HUDEP-2 (cell line): ENCODE measurements around the gene PPP1R26.
A peak's percentile ranks its signal among the peaks of the same experiment; 100 is the strongest.

Experiments used
- DNase-seq, 76 experiments: peaks; one replicate each; lab custom pipeline; 2025; ENCODE audit not compliant: unreplicated experiment in 76 of 76; lab: John Stamatoyannopoulos, UW

Gene PPP1R26

GRCh38 chr9:135463140-135463539 is 16.4 kb upstream of the PPP1R26 start:
- peak in 1 of 76 experiments; percentile 19 for DNase-seq

GRCh38 chr9:135464181-135464580 is 15.4 kb upstream of the PPP1R26 start:
- DNase-seq, result no peak

GRCh38 chr9:135468854-135469521 is 10.6 kb upstream of the PPP1R26 start:
- peak in 67 of 76 experiments; percentile 9 to 86 (median 56) for DNase-seq

- no peak for DNase-seq
Observed at GRCh38 chr9:135471791-135472640, 7.6 kb upstream of the PPP1R26 start.

GRCh38 chr9:135473972-135474543 is 5.5 kb upstream of the PPP1R26 start:
- no peak for DNase-seq

GRCh38 chr9:135474915-135475314 is 4.7 kb upstream of the PPP1R26 start:
- DNase-seq, result peak in 25 of 76 experiments; percentile 6 to 51 (median 16)

- no peak for DNase-seq
Observed at GRCh38 chr9:135476561-135477355, 2.8 kb upstream of the PPP1R26 start.

GRCh38 chr9:135478191-135478590 is 1.4 kb upstream of the PPP1R26 start:
- DNase-seq, result no peak

- DNase-seq, result peak in 26 of 76 experiments; percentile 6 to 53 (median 17)
Observed at GRCh38 chr9:135478829-135479468, 633 bp upstream of the PPP1R26 start.

GRCh38 chr9:135480071-135480939 is 723 bp downstream of the PPP1R26 start:
- DNase-seq, result peak in 12 of 76 experiments; percentile 7 to 40 (median 21)

GRCh38 chr9:135480940-135481310 is 1.3 kb downstream of the PPP1R26 start:
- no peak for DNase-seq

GRCh38 chr9:135482015-135482754 is 2.6 kb downstream of the PPP1R26 start:
- DNase-seq, result no peak

GRCh38 chr9:135484460-135485277 is 5.1 kb downstream of the PPP1R26 start:
- DNase-seq, result no peak

- no peak for DNase-seq
Observed at GRCh38 chr9:135485385-135485784, 5.8 kb downstream of the PPP1R26 start.

- DNase-seq, result no peak
Observed at GRCh38 chr9:135485832-135486231, 6.2 kb downstream of the PPP1R26 start.

- no peak for DNase-seq
Observed at GRCh38 chr9:135486267-135487065, 6.9 kb downstream of the PPP1R26 start.
